ENCODE data around the gene ZNF580. TPM values are rescaled to one million over a fixed set of nuclear protein-coding genes. Genes with fewer than 3 reads are reported as not detected.

Gene ZNF580
- total RNA-seq, 1 donor from 2014 or later, result 81.2 TPM

- peaks cover 17% of the 10 kb centered on the region for H3K4me1 Mint-ChIP-seq
- DNase-seq (no peak), ATAC-seq (ENCODE audit: low read depth) (no peak)
- intact Hi-C loops (cut with micrococcal nuclease), result no loop called here
- no peak overlapping the region for H3K27ac Mint-ChIP-seq
- ChIA-PET CTCF (interaction anchor here (1.8 kb wide), 1 partner anchor 10 kb away, joined by 4 read pairs; no protein-coding TSS in a partner anchor), POLR2A (interaction anchor here (0.5 to 0.6 kb wide), 2 partner anchors 17 to 35 kb away, joined by 3 to 4 read pairs; no protein-coding TSS in a partner anchor)
- H3K27me3 Mint-ChIP-seq, result no peaks in the 10 kb centered on the region
- no peaks in the 10 kb centered on the region for H3K9me3 Mint-ChIP-seq
- H3K4me3 Mint-ChIP-seq, result no peak overlapping the region
- TF ChIP-seq, protein P1, sequence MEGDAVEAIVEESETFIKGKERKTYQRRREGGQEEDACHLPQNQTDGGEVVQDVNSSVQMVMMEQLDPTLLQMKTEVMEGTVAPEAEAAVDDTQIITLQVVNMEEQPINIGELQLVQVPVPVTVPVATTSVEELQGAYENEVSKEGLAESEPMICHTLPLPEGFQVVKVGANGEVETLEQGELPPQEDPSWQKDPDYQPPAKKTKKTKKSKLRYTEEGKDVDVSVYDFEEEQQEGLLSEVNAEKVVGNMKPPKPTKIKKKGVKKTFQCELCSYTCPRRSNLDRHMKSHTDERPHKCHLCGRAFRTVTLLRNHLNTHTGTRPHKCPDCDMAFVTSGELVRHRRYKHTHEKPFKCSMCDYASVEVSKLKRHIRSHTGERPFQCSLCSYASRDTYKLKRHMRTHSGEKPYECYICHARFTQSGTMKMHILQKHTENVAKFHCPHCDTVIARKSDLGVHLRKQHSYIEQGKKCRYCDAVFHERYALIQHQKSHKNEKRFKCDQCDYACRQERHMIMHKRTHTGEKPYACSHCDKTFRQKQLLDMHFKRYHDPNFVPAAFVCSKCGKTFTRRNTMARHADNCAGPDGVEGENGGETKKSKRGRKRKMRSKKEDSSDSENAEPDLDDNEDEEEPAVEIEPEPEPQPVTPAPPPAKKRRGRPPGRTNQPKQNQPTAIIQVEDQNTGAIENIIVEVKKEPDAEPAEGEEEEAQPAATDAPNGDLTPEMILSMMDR (IDR thresholded peaks at IDR 0.05), result no peak
- H3K36me3 Mint-ChIP-seq (ENCODE audit: low read depth), result peaks cover 22% of the 10 kb centered on the region
Observed at GRCh38 chr19:55621673-55622231, 19.1 kb upstream of the ZNF580 start.

DNA sequence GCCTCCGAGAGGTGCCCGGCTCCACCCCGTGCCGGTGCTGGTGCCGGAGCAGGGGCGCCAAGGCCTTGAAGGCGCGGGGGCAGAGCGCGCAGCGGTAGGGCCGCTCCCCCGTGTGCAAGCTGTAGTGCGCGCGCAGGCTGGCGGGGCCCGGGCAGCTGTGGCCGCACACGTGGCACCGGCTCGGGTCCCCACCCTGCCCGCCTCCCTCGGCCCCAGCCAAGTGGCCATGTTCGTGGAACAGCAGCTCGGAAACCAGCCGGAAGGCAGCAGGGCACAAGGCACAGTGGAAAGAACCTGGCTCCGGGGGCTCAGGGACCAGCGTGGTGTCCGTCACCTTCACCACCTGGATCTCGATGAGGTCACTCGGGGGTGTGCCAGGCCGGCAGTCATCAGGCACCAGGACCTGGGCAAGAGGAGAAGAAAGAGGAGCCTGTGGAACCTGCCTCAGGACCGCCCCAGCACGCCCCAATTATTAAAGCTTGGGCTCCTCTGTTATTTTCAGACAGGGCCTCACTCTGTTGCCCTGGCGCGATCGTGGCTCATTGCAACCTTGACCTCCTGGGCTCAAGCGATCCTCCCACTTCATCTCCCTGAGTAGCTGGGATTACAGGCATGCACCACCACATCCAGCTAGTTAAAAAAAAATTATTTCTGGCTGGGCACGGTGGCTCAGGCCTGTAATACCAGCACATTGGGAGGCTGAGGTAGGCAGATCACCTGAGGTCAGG is 18.4 kb upstream of the ZNF580 start:
- CTCF ChIA-PET, result interaction anchor here (1.8 kb wide), 1 partner anchor 9 kb away, joined by 4 read pairs; no protein-coding TSS in a partner anchor

GRCh38 chr19:55623130-55623529 is 17.7 kb upstream of the ZNF580 start:
- TF ChIP-seq, protein P1 (IDR thresholded peaks at IDR 0.05), result no peak
- peaks cover 17% of the 10 kb centered on the region for H3K4me1 Mint-ChIP-seq
- no peaks in the 10 kb centered on the region for H3K9me3 Mint-ChIP-seq
- CTCF ChIA-PET, result interaction anchor here (1.8 kb wide), 1 partner anchor 8 kb away, joined by 4 read pairs; no protein-coding TSS in a partner anchor
- ATAC-seq (ENCODE audit: low read depth) (no peak), DNase-seq (no peak)
- peaks cover 14% of the 10 kb centered on the region for H3K36me3 Mint-ChIP-seq (ENCODE audit: low read depth)
- POLR2A ChIA-PET, result interaction anchor here (0.5 to 4.0 kb wide), 7 partner anchors 11 to 146 kb away, joined by 3 to 53 read pairs (median 8); partner anchors contain the start of genes CCDC106, FIZ1, ZNF524 and ZNF865
- no peaks in the 10 kb centered on the region for H3K27me3 Mint-ChIP-seq
- no peak overlapping the region for H3K4me3 Mint-ChIP-seq
- no peak overlapping the region for H3K27ac Mint-ChIP-seq
- intact Hi-C loops (cut with micrococcal nuclease), result no loop called here

More for the DNA sequence above, 18.4 kb upstream of the ZNF580 start:
- Mint-ChIP-seq H3K9me3 (no peaks in the 10 kb centered on the region), H3K27me3 (no peaks in the 10 kb centered on the region), H3K4me1 (peaks cover 17% of the 10 kb centered on the region), H3K4me3 (no peak overlapping the region), H3K27ac (no peak overlapping the region), H3K36me3 (ENCODE audit: low read depth) (peaks cover 18% of the 10 kb centered on the region)
- POLR2A ChIA-PET, result interaction anchor here (0.5 to 1.0 kb wide), 5 partner anchors 12 to 34 kb away, joined by 3 to 8 read pairs (median 3); partner anchors contain the start of genes FIZ1 and ZNF865
- no peak for ATAC-seq (ENCODE audit: low read depth)
- no peak for DNase-seq
- TF ChIP-seq, protein P1 (IDR thresholded peaks at IDR 0.05), result no peak
- intact Hi-C loops (cut with micrococcal nuclease), result no loop called here

GRCh38 chr19:55623561-55623960 is 17.2 kb upstream of the ZNF580 start:
- CTCF ChIA-PET, result interaction anchor here (1.8 kb wide), 1 partner anchor 8 kb away, joined by 4 read pairs; no protein-coding TSS in a partner anchor
- TF ChIP-seq, protein P1 (IDR thresholded peaks at IDR 0.05), result no peak
- POLR2A ChIA-PET, result interaction anchor here (0.5 to 4.0 kb wide), 7 partner anchors 11 to 147 kb away, joined by 3 to 53 read pairs (median 18); partner anchors contain the start of genes CCDC106, FIZ1, U2AF2 and ZNF524
- Mint-ChIP-seq H3K4me1 (peaks cover 17% of the 10 kb centered on the region), H3K9me3 (no peaks in the 10 kb centered on the region), H3K4me3 (no peak overlapping the region), H3K36me3 (ENCODE audit: low read depth) (peaks cover 14% of the 10 kb centered on the region), H3K27ac (peak overlapping the region; percentile 97), H3K27me3 (no peaks in the 10 kb centered on the region)
- ATAC-seq (ENCODE audit: low read depth), result no peak
- intact Hi-C loops (cut with micrococcal nuclease), result no loop called here
- DNase-seq, result no peak

Data from activated B cell treated with CpG ODN at 0.5 μM for 24 hours (primary cell).